Measurements from ENCODE around the gene POFUT1.

Gene POFUT1

GRCh38 chr20:32208499-32209154, 947 bp downstream of the POFUT1 start:
- no peak for DNase-seq

- no peak for DNase-seq
These were observed 2.3 kb downstream of the POFUT1 start for GRCh38 chr20:32209850-32210605.

DNA sequence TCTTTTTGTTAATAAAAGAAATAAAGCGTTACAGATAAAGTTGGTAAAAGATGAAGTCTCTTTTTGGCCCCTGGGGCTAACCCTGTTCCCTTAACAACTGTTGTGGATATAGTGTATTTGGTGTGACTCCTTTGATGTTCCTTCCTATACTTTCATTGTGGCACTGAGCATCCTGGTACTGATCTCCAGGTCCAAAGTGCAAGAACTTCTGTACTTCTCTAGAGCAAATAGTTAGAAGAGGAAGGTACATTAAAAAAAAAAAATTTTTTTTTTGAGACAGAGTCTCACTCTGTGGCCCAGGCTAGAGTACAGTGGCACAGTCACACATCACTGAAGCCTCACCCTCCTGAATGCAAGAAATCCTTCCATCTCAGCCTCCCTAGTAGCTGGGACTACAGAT, 6.2 kb downstream of the POFUT1 start:
- DNase-seq, result no peak

DNA sequence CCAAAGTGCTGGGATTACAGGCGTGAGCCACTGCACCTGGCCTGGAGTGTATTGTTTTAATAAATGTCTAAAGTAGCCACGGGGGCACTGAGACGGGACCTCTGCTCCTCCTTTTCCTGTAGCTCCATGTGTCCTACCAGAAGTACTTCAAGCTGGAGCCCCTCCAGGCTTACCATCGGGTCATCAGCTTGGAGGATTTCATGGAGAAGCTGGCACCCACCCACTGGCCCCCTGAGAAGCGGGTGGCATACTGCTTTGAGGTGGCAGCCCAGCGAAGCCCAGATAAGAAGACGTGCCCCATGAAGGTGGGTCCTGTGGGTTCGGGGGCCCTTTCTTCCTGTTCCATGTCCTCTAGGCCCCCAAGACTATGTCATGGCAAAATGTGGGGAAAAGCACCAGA, 7.5 kb downstream of the POFUT1 start:
- DNase-seq, result no peak

GRCh38 chr20:32215729-32216128, 8.0 kb downstream of the POFUT1 start:
- no peak for DNase-seq

DNA sequence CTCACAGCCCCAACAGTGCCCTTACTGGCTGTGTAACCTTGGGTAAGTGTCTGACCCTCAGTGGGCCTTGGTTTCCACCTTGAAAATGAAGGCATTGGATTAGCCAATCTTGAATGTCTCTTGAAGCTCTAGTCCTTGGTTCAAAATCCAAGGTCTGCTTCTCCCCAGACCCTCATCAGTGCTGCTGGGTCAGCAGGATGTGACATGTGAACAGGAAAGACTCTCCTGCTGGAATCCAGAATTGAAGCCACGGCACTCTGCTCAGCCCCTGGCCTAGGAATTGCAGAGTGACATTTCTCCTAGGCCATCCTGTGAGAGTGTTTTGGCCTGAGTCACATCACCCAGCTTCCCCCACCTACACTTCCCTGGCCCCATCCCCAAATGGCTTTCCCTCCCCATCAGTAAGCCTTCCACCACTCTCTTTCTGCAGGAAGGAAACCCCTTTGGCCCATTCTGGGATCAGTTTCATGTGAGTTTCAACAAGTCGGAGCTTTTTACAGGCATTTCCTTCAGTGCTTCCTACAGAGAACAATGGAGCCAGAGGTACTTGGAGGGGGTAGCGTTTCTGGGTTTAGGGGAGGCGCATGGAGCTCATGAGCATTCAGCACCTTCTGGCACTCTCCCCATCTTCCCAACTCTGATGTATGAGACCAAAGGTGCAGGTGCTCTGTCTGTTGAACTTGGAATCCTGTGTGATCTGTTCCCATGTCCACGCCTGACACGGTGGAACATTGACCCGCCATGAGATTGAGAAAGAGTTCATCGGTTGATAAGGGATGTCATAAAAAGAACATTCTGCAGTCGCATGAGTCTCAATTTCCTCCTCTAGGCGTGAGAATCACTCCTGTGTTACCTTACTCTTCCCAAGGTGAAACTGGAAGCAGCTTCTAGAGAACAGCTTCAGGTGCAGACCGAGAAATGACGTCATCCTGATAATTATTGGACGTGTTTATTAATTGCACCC, 8.8 kb downstream of the POFUT1 start:
- DNase-seq, result no peak

DNA sequence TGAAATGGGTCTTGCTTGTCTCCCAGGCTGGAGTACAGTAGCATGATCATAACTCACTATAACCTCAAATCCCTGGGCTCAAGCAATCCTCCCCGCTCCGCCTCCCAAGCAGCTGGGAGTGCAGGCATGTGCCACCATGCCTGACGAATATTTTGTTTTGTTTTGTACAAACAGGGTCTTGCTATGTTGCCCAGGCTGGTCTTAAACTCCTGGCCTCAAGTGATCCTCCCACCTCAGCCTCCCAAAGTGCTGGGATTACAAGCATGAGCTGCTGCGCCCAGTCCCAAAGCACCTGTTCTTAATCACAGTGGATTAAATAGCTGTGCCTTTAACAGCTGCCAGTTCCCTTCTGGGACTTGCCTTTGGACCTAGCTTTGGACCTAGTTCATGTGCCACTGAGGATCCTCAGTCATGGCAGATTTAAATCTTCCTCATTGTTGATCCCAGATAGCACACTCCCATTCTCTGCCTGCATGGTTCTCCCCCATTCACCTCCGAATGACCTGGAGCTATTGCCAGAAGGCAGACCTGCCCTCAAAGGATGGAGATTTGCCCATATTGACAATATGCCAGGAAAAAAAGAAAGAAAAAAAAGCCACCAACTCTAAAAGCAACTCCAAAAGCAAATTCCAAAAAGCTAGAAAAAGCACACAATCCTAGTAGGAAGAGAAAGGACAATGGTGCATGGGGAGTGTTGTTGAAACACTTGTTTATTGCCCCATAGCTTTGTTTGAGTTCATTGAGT, 10.6 kb downstream of the POFUT1 start:
- DNase-seq, result no peak

DNA sequence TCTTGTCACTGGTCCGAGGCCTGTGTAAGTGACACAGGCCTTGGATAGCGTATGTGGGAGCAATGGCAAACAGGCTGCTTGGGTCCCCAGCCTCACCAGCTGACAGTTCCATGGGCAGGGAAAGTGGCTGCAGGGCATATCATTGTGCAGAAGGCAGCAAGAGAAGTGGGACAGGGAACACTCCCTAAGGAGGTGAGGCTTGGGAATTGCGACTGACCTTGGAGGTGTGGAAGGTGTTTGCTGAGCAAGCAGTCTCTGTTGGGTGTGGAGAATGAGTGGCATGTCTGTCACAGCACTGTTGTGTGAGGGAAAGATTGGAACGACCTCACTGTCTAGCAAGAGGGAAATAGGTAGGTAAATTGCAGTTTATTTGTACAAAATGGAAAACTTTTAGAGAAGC, 16.8 kb downstream of the POFUT1 start:
- DNase-seq, result no peak

- no peak for DNase-seq
These were observed 18.7 kb downstream of the POFUT1 start for GRCh38 chr20:32226391-32226790.

GRCh38 chr20:32227306-32227705, 19.6 kb downstream of the POFUT1 start:
- no peak for DNase-seq

- DNase-seq, result no peak
These were observed 20.3 kb downstream of the POFUT1 start for GRCh38 chr20:32227744-32228688.

GRCh38 chr20:32229251-32229747, 21.6 kb downstream of the POFUT1 start:
- no peak for DNase-seq

DNA sequence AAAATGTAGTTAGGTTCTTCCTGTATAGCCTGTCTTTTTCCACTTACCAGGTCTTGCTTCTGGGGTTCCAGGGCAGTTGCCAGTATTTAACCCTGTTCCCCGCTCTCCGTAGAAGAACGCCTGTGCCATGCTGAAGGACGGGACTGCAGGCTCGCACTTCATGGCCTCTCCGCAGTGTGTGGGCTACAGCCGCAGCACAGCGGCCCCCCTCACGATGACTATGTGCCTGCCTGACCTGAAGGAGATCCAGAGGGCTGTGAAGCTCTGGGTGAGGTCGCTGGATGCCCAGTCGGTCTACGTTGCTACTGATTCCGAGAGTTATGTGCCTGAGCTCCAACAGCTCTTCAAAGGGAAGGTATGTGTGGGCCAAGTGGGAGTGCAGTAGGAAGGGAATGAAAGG, 23.0 kb downstream of the POFUT1 start:
- DNase-seq, result no peak

- no peak for DNase-seq
These were observed 23.6 kb downstream of the POFUT1 start for GRCh38 chr20:32231245-32231644.

GRCh38 chr20:32231847-32232246, 24.2 kb downstream of the POFUT1 start:
- DNase-seq, result peak; percentile 23

DNA sequence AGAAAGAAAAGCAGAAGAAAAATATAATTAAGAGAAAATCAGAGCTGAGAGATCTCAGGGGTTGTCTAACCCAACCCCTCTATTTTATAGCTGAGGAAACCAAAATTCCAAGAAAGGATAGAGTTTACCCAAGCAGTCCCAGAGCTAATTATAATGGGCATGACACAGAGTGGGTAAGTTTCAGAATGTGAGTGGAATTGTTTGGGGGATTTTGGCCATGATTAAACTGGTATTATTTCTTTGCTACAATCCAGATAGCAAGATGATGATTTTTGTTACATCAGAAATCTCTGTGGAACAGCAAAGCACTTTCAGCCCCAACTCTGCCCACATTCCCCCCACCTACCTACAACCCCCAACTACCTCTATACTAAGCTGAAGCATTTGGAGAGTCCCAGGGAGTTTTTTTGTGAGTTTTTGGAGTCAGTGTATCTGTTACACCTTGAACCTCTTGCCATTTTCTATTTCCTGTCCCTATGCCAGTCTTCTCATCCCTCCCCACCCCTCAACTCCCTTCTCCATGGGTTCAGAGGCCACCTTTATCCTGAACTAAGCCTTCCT, 24.7 kb downstream of the POFUT1 start:
- no peak for DNase-seq

DNA sequence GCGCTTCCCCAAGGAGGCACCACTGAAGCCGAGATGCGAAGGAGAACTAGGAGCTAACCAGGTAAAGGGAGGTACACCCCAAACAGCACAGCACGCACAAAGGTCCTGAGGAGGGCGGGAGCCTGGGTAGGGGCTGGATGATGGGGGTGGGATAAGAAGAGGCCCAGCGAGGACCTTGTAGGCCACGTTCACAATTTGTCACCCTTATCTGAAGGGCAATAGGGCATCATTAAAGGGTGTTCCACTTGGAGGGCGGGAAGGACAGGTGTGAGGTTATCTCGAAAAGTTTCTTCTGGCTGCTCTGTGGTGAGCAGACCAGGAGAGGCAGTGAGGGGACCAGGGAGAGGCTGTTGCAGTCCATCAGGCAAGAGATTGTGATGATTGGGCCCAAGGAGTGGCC, 25.6 kb downstream of the POFUT1 start:
- DNase-seq, result no peak

- no peak for DNase-seq
These were observed 26.6 kb downstream of the POFUT1 start for GRCh38 chr20:32234135-32234808.

DNA sequence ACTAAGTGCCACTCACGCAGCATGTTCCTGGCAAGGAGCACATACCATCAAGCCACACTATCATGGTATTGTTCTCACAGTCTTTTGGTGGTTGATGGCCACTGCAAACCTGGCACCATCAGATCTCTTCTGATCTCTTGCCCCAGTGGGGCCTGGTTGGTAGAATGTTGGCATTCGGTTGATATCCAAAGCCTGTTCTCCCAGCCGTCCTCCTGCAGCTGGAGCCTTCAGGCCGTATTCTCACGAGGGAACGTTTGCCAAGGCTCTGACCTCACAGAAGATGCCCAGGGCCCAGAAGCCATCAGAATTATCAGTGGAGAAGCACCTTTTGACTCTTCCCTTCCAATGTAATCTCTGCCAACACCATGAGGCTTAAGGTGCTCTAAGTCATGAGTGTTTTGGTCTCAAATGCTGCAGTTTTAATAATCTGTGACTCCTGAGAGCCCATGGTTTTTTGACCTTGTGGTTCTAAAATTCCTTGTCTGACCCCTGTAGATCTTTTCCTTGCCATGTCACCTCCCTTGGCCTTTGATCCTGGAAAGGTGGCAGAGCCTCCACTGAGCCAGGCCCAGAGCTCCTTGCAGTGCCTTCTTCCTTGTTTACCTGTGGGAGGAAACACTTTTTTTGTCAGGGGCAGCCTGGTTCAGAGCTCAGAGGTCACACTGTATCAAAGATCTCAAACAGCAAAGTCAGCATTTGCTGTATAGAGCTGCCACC, 27.8 kb downstream of the POFUT1 start:
- no peak for DNase-seq

GRCh38 chr20:32236048-32236533, 28.4 kb downstream of the POFUT1 start:
- DNase-seq, result no peak

Measured in activated effector memory CD4-positive, alpha-beta T cell treated with Interleukin-2 at 50 U/mL for 16 hours (primary cell).